Duodenal mucosa (tissue), 2 donors: ENCODE measurements around the gene FOXM1.

Experiments
- H3K27ac ChIP-seq: one replicate; pipeline ENCODE4 v1.7.0; 2013; ENCODE audit warnings: low read depth, low read length
- H3K27me3 ChIP-seq, 2 donors: one replicate each; pipeline ENCODE4 v1.7.0; 2013; ENCODE audit warnings: low read length in 2 of 2, control low read depth in 1 of 2; ENCODE audit not compliant: insufficient read depth in 2 of 2, control insufficient read depth in 1 of 2
- H3K36me3 ChIP-seq, 2 donors: one replicate each; pipeline ENCODE4 v1.7.0; 2013; ENCODE audit warnings: low read length in 2 of 2, control low read depth in 1 of 2; ENCODE audit not compliant: insufficient read depth in 2 of 2, control insufficient read depth in 1 of 2
- H3K4me1 ChIP-seq, 2 donors: one replicate each; pipeline ENCODE4 v1.7.0; 2013; ENCODE audit warnings: low read length in 2 of 2, control low read depth in 1 of 2; ENCODE audit not compliant: insufficient read depth in 2 of 2, control insufficient read depth in 1 of 2
- H3K4me3 ChIP-seq, 2 donors: one replicate each; pipeline ENCODE4 v1.7.0; 2013; ENCODE audit warnings: low read length in 2 of 2, low read depth in 1 of 2
- H3K9ac ChIP-seq, 2 donors: one replicate each; pipeline ENCODE4 v1.7.0; 2013; ENCODE audit warnings: low read length in 2 of 2, low read depth in 1 of 2
- H3K9me3 ChIP-seq, 2 donors: one replicate each; pipeline ENCODE4 v1.7.0; 2013; ENCODE audit warnings: low read length in 2 of 2, control low read depth in 1 of 2; ENCODE audit not compliant: control insufficient read depth in 1 of 2

The FOXM1 gene, protein sequence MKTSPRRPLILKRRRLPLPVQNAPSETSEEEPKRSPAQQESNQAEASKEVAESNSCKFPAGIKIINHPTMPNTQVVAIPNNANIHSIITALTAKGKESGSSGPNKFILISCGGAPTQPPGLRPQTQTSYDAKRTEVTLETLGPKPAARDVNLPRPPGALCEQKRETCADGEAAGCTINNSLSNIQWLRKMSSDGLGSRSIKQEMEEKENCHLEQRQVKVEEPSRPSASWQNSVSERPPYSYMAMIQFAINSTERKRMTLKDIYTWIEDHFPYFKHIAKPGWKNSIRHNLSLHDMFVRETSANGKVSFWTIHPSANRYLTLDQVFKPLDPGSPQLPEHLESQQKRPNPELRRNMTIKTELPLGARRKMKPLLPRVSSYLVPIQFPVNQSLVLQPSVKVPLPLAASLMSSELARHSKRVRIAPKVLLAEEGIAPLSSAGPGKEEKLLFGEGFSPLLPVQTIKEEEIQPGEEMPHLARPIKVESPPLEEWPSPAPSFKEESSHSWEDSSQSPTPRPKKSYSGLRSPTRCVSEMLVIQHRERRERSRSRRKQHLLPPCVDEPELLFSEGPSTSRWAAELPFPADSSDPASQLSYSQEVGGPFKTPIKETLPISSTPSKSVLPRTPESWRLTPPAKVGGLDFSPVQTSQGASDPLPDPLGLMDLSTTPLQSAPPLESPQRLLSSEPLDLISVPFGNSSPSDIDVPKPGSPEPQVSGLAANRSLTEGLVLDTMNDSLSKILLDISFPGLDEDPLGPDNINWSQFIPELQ

DNA sequence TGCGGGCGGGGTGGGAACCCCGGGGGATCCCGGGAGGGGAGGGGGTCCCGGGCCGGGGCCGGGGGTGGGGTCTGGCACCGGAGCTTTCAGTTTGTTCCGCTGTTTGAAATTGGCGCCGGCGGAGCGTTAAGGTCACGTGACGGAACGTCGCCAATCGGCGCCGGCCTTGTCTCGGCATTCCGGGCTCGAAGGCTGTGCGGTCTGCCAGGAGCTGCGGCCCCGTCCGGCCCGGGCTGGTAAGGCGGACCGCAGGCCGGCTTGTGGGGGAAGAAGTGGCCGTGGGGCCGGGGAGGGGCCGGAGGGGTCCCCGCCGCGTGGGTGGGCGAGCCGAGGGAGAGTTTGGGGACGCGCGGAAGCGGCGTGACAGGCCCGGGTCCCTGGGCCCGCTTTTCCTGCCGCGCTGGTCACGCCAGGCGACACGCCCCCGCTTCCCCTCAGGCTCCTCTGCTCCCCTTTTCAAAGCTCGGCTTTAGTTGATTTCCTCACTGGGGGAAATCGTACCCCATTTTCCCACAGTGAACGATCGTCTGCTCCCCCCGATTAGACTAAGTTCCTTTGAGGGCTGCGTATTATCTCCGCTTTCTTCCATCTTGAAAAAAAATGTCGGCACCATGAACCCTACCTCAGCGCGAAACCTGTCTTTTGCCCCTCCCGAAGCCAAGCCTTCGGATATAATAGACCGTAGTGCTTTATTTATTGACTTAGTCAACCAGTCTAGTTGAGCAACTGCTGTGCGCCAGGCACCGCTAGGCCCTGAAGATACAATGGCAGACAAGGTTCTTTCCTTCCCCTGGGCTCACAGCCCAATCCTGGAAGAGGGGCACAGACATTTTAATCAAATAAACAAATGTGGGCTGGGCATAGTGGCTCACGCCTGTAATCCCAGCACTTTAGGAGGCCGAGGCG, at the start of gene FOXM1, which contains the start of gene RHNO1:
Gene FOXM1, minus strand, starts transcription at position 128 of the 906 bp plus-strand sequence. CDS start 2,696 bp downstream, outside the sequence.
Gene RHNO1, plus strand, starts transcription at position 177 of the 906 bp plus-strand sequence. CDS start 8,144 bp downstream, outside the sequence.
- Histone ChIP-seq H3K27me3 (no peaks in the 10 kb centered on the region), H3K9ac (peak within 1 kb of the TSS; percentile 92 to 96), H3K27ac (peak within 1 kb of the TSS; percentile 93), H3K36me3 (peaks cover 0 to 3% of the 10 kb centered on the region in 2 donors), H3K4me1 (peaks cover 13 to 22% of the 10 kb centered on the region in 2 donors), H3K9me3 (no peaks in the 10 kb centered on the region), H3K4me3 (peak within 1 kb of the TSS; percentile 87 to 99)

DNA sequence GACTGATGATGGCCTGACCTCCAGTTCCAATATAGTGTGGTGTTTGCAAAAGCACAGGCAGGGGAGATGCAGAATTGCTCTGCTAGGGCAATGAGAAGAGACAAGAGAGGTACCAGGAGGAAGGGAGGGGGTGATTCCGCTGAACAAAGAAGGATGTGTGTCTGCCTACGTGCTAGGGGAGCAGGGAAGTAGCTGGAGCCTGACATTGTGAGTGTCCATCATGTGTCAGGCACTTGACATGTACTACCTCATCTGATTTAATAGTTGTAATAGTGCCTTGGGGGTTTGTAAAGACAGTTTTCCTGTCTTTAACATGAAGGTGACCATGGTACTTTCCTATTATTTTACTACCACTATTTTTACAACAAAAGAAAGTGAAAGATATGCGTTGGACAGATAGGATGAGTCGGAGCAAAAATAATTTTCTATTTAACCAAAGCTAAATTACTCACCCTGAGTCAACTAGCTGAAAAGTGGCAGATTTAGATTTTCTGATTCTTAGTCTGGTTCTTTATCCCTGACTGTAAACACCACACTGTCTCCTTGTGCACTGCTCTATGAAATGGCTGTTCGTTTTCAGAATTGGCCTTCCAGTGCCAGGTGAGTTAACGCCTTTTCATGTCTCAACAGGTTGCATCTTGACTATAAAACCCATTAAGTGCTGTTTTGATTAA, 48.5 kb upstream of the FOXM1 start:
- Histone ChIP-seq H3K9ac (no peak overlapping the region), H3K36me3 (peaks cover 7 to 35% of the 10 kb centered on the region in 2 donors), H3K4me1 (no peaks in the 10 kb centered on the region)

GRCh38 chr12:2924019-2924418, 47.0 kb upstream of the FOXM1 start:
- H3K9ac ChIP-seq = no peak overlapping the region
- H3K36me3 ChIP-seq = peaks cover 7 to 35% of the 10 kb centered on the region in 2 donors

More for the DNA sequence above, 48.5 kb upstream of the FOXM1 start:
- Histone ChIP-seq H3K9me3 (no peaks in the 10 kb centered on the region), H3K27me3 (no peaks in the 10 kb centered on the region), H3K27ac (no peak overlapping the region), H3K4me3 (no peak overlapping the region)

GRCh38 chr12:2923057-2923456, 46.1 kb upstream of the FOXM1 start:
- no peak overlapping the region for H3K27ac ChIP-seq
- no peaks in the 10 kb centered on the region for H3K27me3 ChIP-seq
- H3K36me3 ChIP-seq = peaks cover 7 to 35% of the 10 kb centered on the region in 2 donors
- no peaks in the 10 kb centered on the region for H3K4me1 ChIP-seq
- no peaks in the 10 kb centered on the region for H3K9me3 ChIP-seq
- H3K9ac ChIP-seq = no peak overlapping the region
- no peak overlapping the region for H3K4me3 ChIP-seq

More at GRCh38 chr12:2924019-2924418, 47.0 kb upstream of the FOXM1 start:
- Histone ChIP-seq H3K9me3 (no peaks in the 10 kb centered on the region), H3K4me1 (no peaks in the 10 kb centered on the region), H3K27ac (no peak overlapping the region), H3K27me3 (no peaks in the 10 kb centered on the region), H3K4me3 (no peak overlapping the region)

- Histone ChIP-seq H3K4me1 (no peaks in the 10 kb centered on the region), H3K9me3 (no peaks in the 10 kb centered on the region), H3K27me3 (no peaks in the 10 kb centered on the region), H3K4me3 (no peak overlapping the region), H3K9ac (no peak overlapping the region), H3K36me3 (peaks cover 7 to 35% of the 10 kb centered on the region in 2 donors), H3K27ac (no peak overlapping the region)
These were observed 45.4 kb upstream of the FOXM1 start for GRCh38 chr12:2922329-2922728.

DNA sequence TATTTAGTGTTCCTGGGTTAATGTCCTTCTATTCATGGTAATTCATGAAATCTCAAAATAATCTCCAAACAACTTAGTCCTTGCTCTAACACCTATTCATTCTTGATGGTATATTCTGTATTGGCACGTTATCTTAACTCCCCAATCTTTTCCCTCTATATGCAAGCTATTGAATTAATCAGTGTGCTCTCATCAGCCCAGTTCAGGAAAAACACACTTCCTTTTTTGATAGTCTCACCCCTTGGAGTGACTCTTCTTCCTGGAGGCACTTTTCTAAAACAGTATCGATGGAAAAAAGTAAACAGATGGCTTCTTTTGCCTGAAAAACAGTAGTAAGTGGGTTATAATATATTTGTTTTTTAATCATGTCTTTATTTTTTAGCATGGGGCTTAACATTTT, 42.3 kb upstream of the FOXM1 start:
- Histone ChIP-seq H3K27me3 (no peaks in the 10 kb centered on the region), H3K4me3 (no peak overlapping the region), H3K9ac (no peak overlapping the region), H3K9me3 (no peaks in the 10 kb centered on the region), H3K27ac (no peak overlapping the region), H3K4me1 (no peaks in the 10 kb centered on the region), H3K36me3 (peaks cover 7 to 29% of the 10 kb centered on the region in 2 donors)

- no peaks in the 10 kb centered on the region for H3K27me3 ChIP-seq
- no peaks in the 10 kb centered on the region for H3K9me3 ChIP-seq
- no peaks in the 10 kb centered on the region for H3K4me1 ChIP-seq
- H3K36me3 ChIP-seq = peaks cover 0 to 13% of the 10 kb centered on the region in 2 donors
- no peak overlapping the region for H3K9ac ChIP-seq
- no peak overlapping the region for H3K4me3 ChIP-seq
- H3K27ac ChIP-seq = no peak overlapping the region
These were observed 35.2 kb upstream of the FOXM1 start for GRCh38 chr12:2912216-2912575.

DNA sequence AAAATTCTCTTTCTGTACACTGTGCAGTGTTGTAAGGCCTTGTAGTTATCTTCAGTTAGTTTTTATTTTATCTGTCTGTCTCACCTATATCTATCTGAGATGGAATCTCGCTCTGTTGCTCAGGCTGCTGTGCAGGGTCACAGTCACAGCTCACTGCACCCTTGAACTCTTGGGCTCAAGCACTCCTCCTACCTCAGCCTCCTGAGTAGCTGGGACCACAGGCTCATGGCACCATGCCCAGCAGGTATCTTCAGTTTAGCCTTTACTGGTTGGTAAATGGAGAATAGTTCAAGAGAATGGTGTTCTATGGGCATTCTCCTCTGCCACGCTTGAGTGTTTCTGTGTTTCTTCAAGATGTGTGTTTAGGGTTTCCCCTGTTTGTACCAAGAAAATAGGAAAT, 27.3 kb upstream of the FOXM1 start:
- Histone ChIP-seq H3K9ac (no peak overlapping the region), H3K4me3 (no peak overlapping the region), H3K4me1 (no peaks in the 10 kb centered on the region), H3K36me3 (peaks cover 0 to 2% of the 10 kb centered on the region in 2 donors), H3K9me3 (no peaks in the 10 kb centered on the region), H3K27ac (no peak overlapping the region), H3K27me3 (no peaks in the 10 kb centered on the region)

DNA sequence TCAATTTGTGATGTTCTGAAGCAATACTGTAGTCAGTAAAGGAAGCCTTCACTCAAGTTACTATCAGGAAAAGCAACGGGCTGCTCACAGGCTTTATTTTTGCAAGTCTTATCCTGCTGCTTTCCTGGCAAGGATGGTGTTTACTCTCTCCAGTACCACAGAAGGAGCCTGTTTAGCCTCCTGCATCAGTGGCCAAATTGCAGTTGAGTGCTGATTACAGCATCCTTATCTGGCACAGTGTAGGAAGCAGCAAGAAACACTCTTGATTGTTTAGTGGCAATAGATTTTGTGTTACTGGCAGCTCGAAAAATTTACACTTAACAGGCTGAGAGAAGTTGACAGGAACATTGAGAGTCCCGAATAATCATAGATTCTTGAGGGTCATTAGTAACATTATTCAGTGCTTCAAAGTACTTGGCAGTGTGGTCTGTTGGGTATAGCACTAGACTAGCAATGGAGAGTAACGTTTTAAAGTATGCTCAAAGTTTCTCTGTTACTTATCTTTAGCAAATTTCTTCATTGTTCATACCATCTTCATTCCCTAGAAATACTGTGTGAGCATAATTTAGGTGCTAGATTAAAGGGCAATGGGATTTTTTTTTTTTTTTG, 25.4 kb upstream of the FOXM1 start:
- Histone ChIP-seq H3K4me3 (no peak overlapping the region), H3K36me3 (no peaks in the 10 kb centered on the region), H3K9ac (no peak overlapping the region), H3K27ac (no peak overlapping the region), H3K27me3 (no peaks in the 10 kb centered on the region), H3K9me3 (no peaks in the 10 kb centered on the region), H3K4me1 (no peaks in the 10 kb centered on the region)
